ENCODE measurements around the gene CNTNAP2.

GRCh38 chr7:147646568-147646967 lies 1530.0 kb downstream of the CNTNAP2 start:
- TF ChIP-seq CTCF (IDR thresholded peaks at IDR 0.05) (no peak), EP300 (IDR thresholded peaks at IDR 0.05) (no peak), POLR2AphosphoS5 (IDR thresholded peaks at IDR 0.05) (no peak), POLR2A (IDR thresholded peaks at IDR 0.05) (no peak)

All from stomach (tissue), 4 donors.